Measurements from ENCODE around the gene DLL4.

The DLL4 gene

GRCh38 chr15:40984964-40985363, 55.8 kb downstream of the DLL4 start:
- no peaks in the 10 kb centered on the region for H3K9me3 Mint-ChIP-seq
- no peaks in the 10 kb centered on the region for H3K27me3 Mint-ChIP-seq (ENCODE audit: low read depth)
- H3K27ac Mint-ChIP-seq: no peak overlapping the region
- peaks cover 80% of the 10 kb centered on the region for H3K36me3 Mint-ChIP-seq (ENCODE audit: low read depth)
- TF ChIP-seq, protein P1, sequence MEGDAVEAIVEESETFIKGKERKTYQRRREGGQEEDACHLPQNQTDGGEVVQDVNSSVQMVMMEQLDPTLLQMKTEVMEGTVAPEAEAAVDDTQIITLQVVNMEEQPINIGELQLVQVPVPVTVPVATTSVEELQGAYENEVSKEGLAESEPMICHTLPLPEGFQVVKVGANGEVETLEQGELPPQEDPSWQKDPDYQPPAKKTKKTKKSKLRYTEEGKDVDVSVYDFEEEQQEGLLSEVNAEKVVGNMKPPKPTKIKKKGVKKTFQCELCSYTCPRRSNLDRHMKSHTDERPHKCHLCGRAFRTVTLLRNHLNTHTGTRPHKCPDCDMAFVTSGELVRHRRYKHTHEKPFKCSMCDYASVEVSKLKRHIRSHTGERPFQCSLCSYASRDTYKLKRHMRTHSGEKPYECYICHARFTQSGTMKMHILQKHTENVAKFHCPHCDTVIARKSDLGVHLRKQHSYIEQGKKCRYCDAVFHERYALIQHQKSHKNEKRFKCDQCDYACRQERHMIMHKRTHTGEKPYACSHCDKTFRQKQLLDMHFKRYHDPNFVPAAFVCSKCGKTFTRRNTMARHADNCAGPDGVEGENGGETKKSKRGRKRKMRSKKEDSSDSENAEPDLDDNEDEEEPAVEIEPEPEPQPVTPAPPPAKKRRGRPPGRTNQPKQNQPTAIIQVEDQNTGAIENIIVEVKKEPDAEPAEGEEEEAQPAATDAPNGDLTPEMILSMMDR (IDR thresholded peaks at IDR 0.05; ENCODE audit: unreplicated experiment in 3 of 3): no peak
- H3K4me1 Mint-ChIP-seq: peaks cover 21% of the 10 kb centered on the region
- no peak overlapping the region for H3K4me3 Mint-ChIP-seq

DNA sequence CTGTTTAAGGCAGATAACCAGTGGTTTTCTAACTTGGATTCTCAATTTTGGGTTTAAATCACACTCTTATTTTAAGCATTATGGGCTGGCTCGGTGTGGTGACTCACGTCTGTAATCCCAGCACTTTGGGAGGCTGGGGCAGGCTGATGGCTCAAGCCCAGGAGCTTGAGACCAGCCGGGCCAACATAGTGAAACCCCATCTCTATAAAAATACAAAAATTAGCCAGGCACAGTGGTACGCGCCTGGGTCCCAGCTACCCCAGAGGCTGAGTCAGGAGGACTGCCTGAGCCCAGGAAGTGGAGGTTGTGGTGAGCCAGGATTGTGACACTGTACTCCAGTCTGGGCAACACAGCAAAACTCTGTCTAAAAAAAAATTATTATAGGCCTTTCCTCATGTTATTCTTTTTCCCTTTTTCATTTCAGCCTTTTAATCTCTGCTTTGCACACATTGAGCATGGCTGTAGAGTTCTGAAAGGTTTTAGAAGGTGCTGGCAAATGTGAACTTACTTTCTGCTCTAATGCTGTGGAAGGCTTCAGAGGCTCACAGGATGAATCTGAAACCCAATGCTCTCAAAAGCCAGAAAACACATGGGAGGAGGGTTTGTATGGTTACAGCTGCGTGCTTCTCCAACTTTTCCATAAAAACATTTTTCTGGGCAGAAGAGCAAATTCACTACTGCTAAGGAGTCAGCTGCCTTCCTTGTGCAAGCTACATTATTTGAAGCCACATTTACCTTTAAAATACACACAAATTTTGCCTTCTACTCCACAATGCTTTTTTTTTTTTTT, 56.6 kb downstream of the DLL4 start:
- H3K27me3 Mint-ChIP-seq (ENCODE audit: low read depth): no peaks in the 10 kb centered on the region
- no peaks in the 10 kb centered on the region for H3K9me3 Mint-ChIP-seq
- TF ChIP-seq, protein P1 (IDR thresholded peaks at IDR 0.05; ENCODE audit: unreplicated experiment in 3 of 3): no peak
- H3K27ac Mint-ChIP-seq: no peak overlapping the region
- no peak overlapping the region for H3K4me3 Mint-ChIP-seq
- peaks cover 21% of the 10 kb centered on the region for H3K4me1 Mint-ChIP-seq
- peaks cover 78% of the 10 kb centered on the region for H3K36me3 Mint-ChIP-seq (ENCODE audit: low read depth)

GRCh38 chr15:40986820-40987219, 57.7 kb downstream of the DLL4 start:
- H3K4me3 Mint-ChIP-seq: no peak overlapping the region
- H3K27ac Mint-ChIP-seq: no peak overlapping the region
- H3K9me3 Mint-ChIP-seq: no peaks in the 10 kb centered on the region
- peaks cover 76% of the 10 kb centered on the region for H3K36me3 Mint-ChIP-seq (ENCODE audit: low read depth)
- H3K27me3 Mint-ChIP-seq (ENCODE audit: low read depth): no peaks in the 10 kb centered on the region
- TF ChIP-seq, protein P1 (IDR thresholded peaks at IDR 0.05; ENCODE audit: unreplicated experiment in 3 of 3): no peak
- peaks cover 28% of the 10 kb centered on the region for H3K4me1 Mint-ChIP-seq

- Mint-ChIP-seq H3K27ac (no peak overlapping the region), H3K4me3 (no peak overlapping the region), H3K4me1 (peaks cover 38% of the 10 kb centered on the region), H3K27me3 (ENCODE audit: low read depth) (no peaks in the 10 kb centered on the region), H3K9me3 (no peaks in the 10 kb centered on the region), H3K36me3 (ENCODE audit: low read depth) (peaks cover 73% of the 10 kb centered on the region)
- TF ChIP-seq, protein P1 (IDR thresholded peaks at IDR 0.05; ENCODE audit: unreplicated experiment in 3 of 3): no peak
Observed at GRCh38 chr15:40988156-40988555, 59.0 kb downstream of the DLL4 start.

Data from nephron (organoid).